Right lobe of liver (tissue), 6 donors: ENCODE measurements around the gene MAP2K6. TPM values are rescaled to one million over a fixed set of nuclear protein-coding genes. Genes with fewer than 3 reads are reported as not detected.

Experiments used
- ATAC-seq, 4 donors: fragments of 200-7000 bp; cut with Tn5 transposase; one replicate each; pipeline ENCODE4 v1.9.1; 2020; ENCODE audit warnings: mild to moderate bottlenecking in 4 of 4, moderate library complexity in 4 of 4
- DNase-seq, 3 donors: peaks; one replicate each; pipeline ENCODE4 v3.0.0-alpha.2; 2020
- H3K27ac ChIP-seq, 3 donors: fragments of 200-600 bp; one replicate each; pipeline ENCODE4 v1.8.0; 2022
- H3K27me3 ChIP-seq, 2 donors: fragments of 200-600 bp; one replicate each; pipeline ENCODE4 v1.8.0; 2022
- H3K36me3 ChIP-seq, 4 donors: fragments of 200-600 bp; sonication (generic) in 1 of 4; one replicate each; pipeline versions ENCODE4 v1.5.1 to v1.8.0; 2017 to 2022; ENCODE audit warnings: control low read depth in 1 of 4
- H3K4me1 ChIP-seq, 4 donors: fragments of 200-600 bp; sonication (generic) in 1 of 4; one replicate each; pipeline versions ENCODE4 v1.5.1 to v1.8.0; 2017 to 2022; ENCODE audit warnings: control low read depth in 1 of 4
- H3K4me3 ChIP-seq, 3 donors: fragments of 200-600 bp; one replicate each; pipeline ENCODE4 v1.8.0; 2022
- H3K9me3 ChIP-seq, 4 donors: fragments of 200-600 bp; sonication (generic) in 1 of 4; one replicate each; pipeline versions ENCODE4 v1.5.1 to v1.8.0; 2017 to 2022; ENCODE audit warnings: control low read depth in 1 of 4
- POLR2A ChIP-seq: fragments of 450-650 bp; IDR thresholded peaks from one replicate; pipeline ENCODE4 v1.6.1; 2017; ENCODE audit warnings: antibody characterized with exemption, mild to moderate bottlenecking
- WGBS: methylation state at CpG from one replicate; pipeline ENCODE4 v1.1.6; 2018; ENCODE audit warnings: low coverage, low lambda C conversion rate; ENCODE audit not compliant: insufficient coverage; ENCODE audit errors: missing lambda C conversion rate; 5-methylcytosine and 5-hydroxymethylcytosine counted together
- intact Hi-C, 2 donors: fragments of 100-400 bp; cut with DNase I; formaldehyde crosslinking; loops; one replicate each; pipeline versions ENCODE4 v1.11.2 to v1.14.1; 2022
- total RNA-seq, 6 experiments: library from RNA; depleted of rRNA in 2 of 6; stranded (reverse); fragments of >200 nt in 2 of 6; fragmentation: NEBNext Ultra II Directional in 3 of 6; extraction: Animal tissue kit (Norgen Biotek cat#: 25700) in 3 of 6; gene quantifications; one replicate each; pipeline versions ENCODE4 v1.1.0 to v1.2.4, GENCODE V29; 2016 to 2023
- TF ChIP-seq, protein P1 (sequence below), 4 donors: fragments of 200-600 bp in 3 of 4; fragments of 450-650 bp in 1 of 4; IDR thresholded peaks; one replicate each; pipeline versions ENCODE4 v1.5.1 to v1.8.0; 2016 to 2022; ENCODE audit warnings: antibody characterized with exemption in 4 of 4, mild to moderate bottlenecking in 2 of 4
- donor health status: DM: no; HTN: yes; CAD: no.
- donor health status: DM: no; HTN: no; CAD: no.
- donor health status: DM: no; HTN: no; CAD: no.
- donor health status: DM: no; HTN: yes; CAD: no.
- donor health status: DM: no; HTN: yes; CAD: no.

MAP2K6 gene
- total RNA-seq, 6 experiments from 2014 or later = 1.8 to 3.6 (median 2.3) TPM

DNA sequence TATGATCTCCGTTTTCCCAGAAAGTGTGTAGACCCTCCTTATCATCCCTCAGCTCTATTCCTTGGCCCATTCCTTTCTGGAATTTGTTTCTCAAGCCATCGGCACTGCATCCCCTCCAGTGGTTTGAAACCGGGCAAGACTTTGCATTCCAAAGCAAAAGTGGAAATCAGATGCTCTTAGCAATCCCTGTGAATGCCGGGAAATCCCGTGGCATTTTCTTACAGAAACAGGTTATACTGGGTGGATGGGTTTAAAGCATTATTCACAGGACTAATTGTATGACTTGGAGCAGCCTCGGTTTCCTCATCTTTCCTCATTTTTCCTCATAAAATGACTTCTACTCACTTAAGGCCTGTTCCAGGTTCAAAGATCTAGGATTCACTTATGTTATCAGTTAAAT lies 52.0 kb downstream of the MAP2K6 start:
- WGBS = 80% methylated on average over 6 of the region's 6 CpGs
- Histone ChIP-seq H3K4me3 (no peak overlapping the region), H3K4me1 (no peaks in the 10 kb centered on the region), H3K27me3 (no peaks in the 10 kb centered on the region), H3K9me3 (no peaks in the 10 kb centered on the region), H3K36me3 (no peaks in the 10 kb centered on the region), H3K27ac (no peak overlapping the region)
- ATAC-seq (no peak), DNase-seq (no peak)
- no peak for TF ChIP-seq POLR2A
- TF ChIP-seq, protein P1, sequence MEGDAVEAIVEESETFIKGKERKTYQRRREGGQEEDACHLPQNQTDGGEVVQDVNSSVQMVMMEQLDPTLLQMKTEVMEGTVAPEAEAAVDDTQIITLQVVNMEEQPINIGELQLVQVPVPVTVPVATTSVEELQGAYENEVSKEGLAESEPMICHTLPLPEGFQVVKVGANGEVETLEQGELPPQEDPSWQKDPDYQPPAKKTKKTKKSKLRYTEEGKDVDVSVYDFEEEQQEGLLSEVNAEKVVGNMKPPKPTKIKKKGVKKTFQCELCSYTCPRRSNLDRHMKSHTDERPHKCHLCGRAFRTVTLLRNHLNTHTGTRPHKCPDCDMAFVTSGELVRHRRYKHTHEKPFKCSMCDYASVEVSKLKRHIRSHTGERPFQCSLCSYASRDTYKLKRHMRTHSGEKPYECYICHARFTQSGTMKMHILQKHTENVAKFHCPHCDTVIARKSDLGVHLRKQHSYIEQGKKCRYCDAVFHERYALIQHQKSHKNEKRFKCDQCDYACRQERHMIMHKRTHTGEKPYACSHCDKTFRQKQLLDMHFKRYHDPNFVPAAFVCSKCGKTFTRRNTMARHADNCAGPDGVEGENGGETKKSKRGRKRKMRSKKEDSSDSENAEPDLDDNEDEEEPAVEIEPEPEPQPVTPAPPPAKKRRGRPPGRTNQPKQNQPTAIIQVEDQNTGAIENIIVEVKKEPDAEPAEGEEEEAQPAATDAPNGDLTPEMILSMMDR (IDR thresholded peaks at IDR 0.05) = no peak
- intact Hi-C loops = no loop called here

DNA sequence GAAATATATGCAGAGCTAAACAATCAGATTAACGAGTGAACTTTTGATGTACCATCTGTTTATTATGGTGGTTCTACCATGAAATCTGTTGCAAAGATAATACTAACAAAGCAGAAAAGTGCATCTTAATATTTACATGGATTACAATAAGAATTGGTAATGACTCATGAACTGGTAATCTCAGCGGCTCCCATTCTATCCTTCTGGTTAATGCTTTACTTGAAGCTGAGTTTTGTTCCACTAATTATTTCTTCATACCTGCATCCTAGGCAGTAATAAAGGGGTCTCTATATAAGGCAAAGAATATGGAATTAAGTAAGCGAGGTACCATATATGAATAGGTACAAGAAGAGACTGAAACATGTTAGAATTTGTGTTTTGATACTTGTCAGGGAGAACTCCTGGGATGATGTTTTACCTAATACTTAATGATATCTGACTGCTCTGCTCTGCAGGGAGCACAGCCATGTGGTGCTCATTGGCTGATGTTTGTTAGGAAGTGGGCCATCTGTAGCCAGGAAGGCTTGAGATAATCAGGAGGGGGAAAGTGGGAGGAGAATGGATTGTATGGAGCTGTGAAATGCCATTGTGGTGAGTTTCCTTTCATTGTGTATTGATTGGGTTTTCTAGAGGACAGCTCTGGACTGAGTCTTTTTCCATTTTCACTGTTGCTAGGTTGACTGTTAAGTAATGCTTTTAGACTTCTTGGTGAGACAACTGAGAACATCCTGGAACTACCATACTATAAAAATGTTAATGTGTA lies 52.6 kb downstream of the MAP2K6 start:
- DNase-seq (no peak), ATAC-seq (peak; percentile 21 to 49 (median 36))
- WGBS = 69% methylated on average over 3 of the region's 3 CpGs
- no peak overlapping the region for H3K4me3 ChIP-seq
- H3K4me1 ChIP-seq = no peaks in the 10 kb centered on the region
- no peak overlapping the region for H3K27ac ChIP-seq
- no peaks in the 10 kb centered on the region for H3K9me3 ChIP-seq
- intact Hi-C loops = no loop called here
- H3K36me3 ChIP-seq = no peaks in the 10 kb centered on the region
- H3K27me3 ChIP-seq = no peaks in the 10 kb centered on the region
- TF ChIP-seq POLR2A = no peak
- TF ChIP-seq, protein P1 (IDR thresholded peaks at IDR 0.05) = no peak

DNA sequence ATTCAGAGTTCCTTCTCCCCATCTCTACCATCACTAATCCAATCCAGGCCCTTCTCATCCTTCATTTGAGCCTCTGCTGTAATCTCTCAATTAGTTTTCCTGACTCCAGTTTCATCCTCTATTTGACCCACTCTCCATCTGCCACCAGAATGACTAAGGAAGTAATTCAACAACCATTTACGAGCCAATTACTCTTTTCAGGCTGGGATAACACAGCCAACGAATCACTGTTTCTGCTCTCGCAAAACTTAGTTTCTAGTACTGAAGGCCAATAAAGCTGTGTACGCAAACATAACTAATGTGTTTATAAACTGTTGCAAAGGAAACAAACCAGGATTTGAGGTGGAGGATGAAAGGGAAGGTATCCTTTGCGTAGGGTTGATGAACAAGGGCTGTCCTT lies 53.7 kb downstream of the MAP2K6 start:
- ATAC-seq = no peak
- no peaks in the 10 kb centered on the region for H3K27me3 ChIP-seq
- no peaks in the 10 kb centered on the region for H3K36me3 ChIP-seq
- no peak for DNase-seq
- no peaks in the 10 kb centered on the region for H3K9me3 ChIP-seq
- intact Hi-C loops = no loop called here
- TF ChIP-seq, protein P1 (IDR thresholded peaks at IDR 0.05) = no peak
- TF ChIP-seq POLR2A = no peak
- H3K27ac ChIP-seq = no peak overlapping the region
- 93% methylated on average over 5 of the region's 5 CpGs for WGBS
- no peaks in the 10 kb centered on the region for H3K4me1 ChIP-seq
- no peak overlapping the region for H3K4me3 ChIP-seq

DNA sequence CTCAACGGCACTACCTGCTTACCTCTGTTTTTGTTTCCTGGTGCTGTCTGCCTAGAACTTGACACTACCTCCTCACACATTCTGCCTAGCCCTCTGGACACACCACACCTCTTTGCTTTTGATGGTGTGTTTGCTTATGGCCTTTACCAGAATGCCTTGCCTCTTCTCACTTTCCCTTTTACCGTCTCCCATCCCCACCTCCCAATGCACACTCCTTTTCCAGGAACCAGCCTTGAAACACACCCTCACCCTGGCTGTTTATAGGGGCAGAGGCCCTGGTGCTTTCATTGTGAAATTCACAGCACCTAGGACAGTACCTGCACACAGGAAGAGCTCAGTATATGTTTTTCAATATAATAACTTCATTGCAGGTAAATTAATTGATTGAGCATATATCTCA lies 56.2 kb downstream of the MAP2K6 start:
- DNase-seq (no peak), ATAC-seq (no peak)
- Histone ChIP-seq H3K27me3 (no peaks in the 10 kb centered on the region), H3K4me1 (peaks cover 0 to 7% (median 0%) of the 10 kb centered on the region in 4 donors), H3K4me3 (no peak overlapping the region), H3K27ac (no peak overlapping the region), H3K9me3 (no peaks in the 10 kb centered on the region), H3K36me3 (no peaks in the 10 kb centered on the region)
- no peak for TF ChIP-seq POLR2A
- TF ChIP-seq, protein P1 (IDR thresholded peaks at IDR 0.05) = no peak
- intact Hi-C loops = no loop called here
- WGBS = 75% methylated on average over 1 of the region's 2 CpGs
